NCI-H1092 treated with DMSO at 0.1 percent for 48 hours (cell line): ENCODE results near the gene BLTP2.
A peak's percentile ranks its signal among the peaks of the same experiment; 100 is the strongest.
"Not testable (repeated sequence)": the region's sequence is repeated elsewhere in the genome, so short reads cannot be mapped to it uniquely, and the experiment has no call there.

Experiments
- DNase-seq: peaks from one replicate; lab custom pipeline; 2025; lab: John Stamatoyannopoulos, UW

The BLTP2 gene

GRCh38 chr17:28644787-28645575 is at the start of gene BLTP2:
TSS of gene BLTP2 (minus strand) at chr17:28645158. CDS start at chr17:28645056, 102 bp downstream.
- peak; percentile 92 for DNase-seq

- no peak for DNase-seq
Observed at GRCh38 chr17:28693869-28694268, 48.9 kb upstream of the BLTP2 start.

- DNase-seq: no peak
Observed at GRCh38 chr17:28689011-28689410, 44.1 kb upstream of the BLTP2 start.

GRCh38 chr17:28688481-28688880 is 43.5 kb upstream of the BLTP2 start:
- DNase-seq: no peak

- DNase-seq: no peak
Observed at GRCh38 chr17:28686296-28686695, 41.3 kb upstream of the BLTP2 start.

- DNase-seq: no peak
Observed at GRCh38 chr17:28685366-28685765, 40.4 kb upstream of the BLTP2 start.

- no peak for DNase-seq
Observed at GRCh38 chr17:28684963-28685362, 40.0 kb upstream of the BLTP2 start.

- no peak for DNase-seq
Observed at GRCh38 chr17:28682655-28683054, 37.7 kb upstream of the BLTP2 start.

GRCh38 chr17:28675980-28676379 is 31.0 kb upstream of the BLTP2 start:
- no peak for DNase-seq

GRCh38 chr17:28675490-28675889 is 30.5 kb upstream of the BLTP2 start:
- DNase-seq: no peak

- DNase-seq: no peak
Observed at GRCh38 chr17:28669918-28670317, 25.0 kb upstream of the BLTP2 start.

GRCh38 chr17:28667870-28668269 is 22.9 kb upstream of the BLTP2 start:
- no peak for DNase-seq

GRCh38 chr17:28665994-28666393 is 21.0 kb upstream of the BLTP2 start:
- no peak for DNase-seq

GRCh38 chr17:28663723-28664122 is 18.8 kb upstream of the BLTP2 start:
- no peak for DNase-seq

GRCh38 chr17:28662527-28662829 is 17.5 kb upstream of the BLTP2 start:
- peak; percentile 48 for DNase-seq

- peak; percentile 93 for DNase-seq
Observed at GRCh38 chr17:28661635-28662526, 16.9 kb upstream of the BLTP2 start, which contains the start of the genes SDF2 and SUPT6H. TSS of gene SDF2 (minus strand) at chr17:28661906. CDS start at chr17:28661876, 30 bp downstream. TSS of gene SUPT6H (plus strand) at chr17:28662205. CDS start at chr17:28673402, 11,197 bp downstream.

- DNase-seq: not testable (repeated sequence)
Observed at GRCh38 chr17:28659497-28659881, 14.5 kb upstream of the BLTP2 start.

GRCh38 chr17:28658766-28659496 is 14.0 kb upstream of the BLTP2 start:
- not testable (repeated sequence) for DNase-seq

- DNase-seq: not testable (repeated sequence)
Observed at GRCh38 chr17:28658342-28658741, 13.4 kb upstream of the BLTP2 start.

GRCh38 chr17:28657756-28658155 is 12.8 kb upstream of the BLTP2 start:
- no peak for DNase-seq

GRCh38 chr17:28655160-28655559 is 10.2 kb upstream of the BLTP2 start:
- no peak for DNase-seq

- DNase-seq: no peak
Observed at GRCh38 chr17:28648698-28649097, 3.7 kb upstream of the BLTP2 start.
